Middle frontal gyrus (tissue), 1 donor: ENCODE results near the gene C21orf58.
A peak's percentile ranks its signal among the peaks of the same experiment; 100 is the strongest.
"Not testable (repeated sequence)": the region's sequence is repeated elsewhere in the genome, so short reads cannot be mapped to it uniquely, and the experiment has no call there.

Source experiments
- DNase-seq: peaks from one replicate; pipeline ENCODE4 v3.0.0-alpha.2; 2015; ENCODE audit warnings: low spot score; ENCODE audit errors: extremely low spot score

The C21orf58 gene

GRCh38 chr21:46325073-46325912 lies 1.6 kb upstream of the C21orf58 start:
- DNase-seq = no peak

GRCh38 chr21:46324390-46325072 lies 861 bp upstream of the C21orf58 start:
- peak; percentile 52 for DNase-seq

- DNase-seq = no peak
Measured at GRCh38 chr21:46323227-46323709, 402 bp downstream of the C21orf58 start.

- no peak for DNase-seq
Measured at GRCh38 chr21:46322351-46323226, 1.1 kb downstream of the C21orf58 start.

GRCh38 chr21:46320331-46320801 lies 3.3 kb downstream of the C21orf58 start:
- no peak for DNase-seq

- DNase-seq = no peak
Measured at GRCh38 chr21:46319186-46319585, 4.5 kb downstream of the C21orf58 start.

- DNase-seq = no peak
Measured at GRCh38 chr21:46318464-46318845, 5.2 kb downstream of the C21orf58 start.

- no peak for DNase-seq
Measured at GRCh38 chr21:46317710-46318463, 5.8 kb downstream of the C21orf58 start.

- DNase-seq = no peak
Measured at GRCh38 chr21:46316708-46317324, 6.9 kb downstream of the C21orf58 start.

- no peak for DNase-seq
Measured at GRCh38 chr21:46314441-46315020, 9.1 kb downstream of the C21orf58 start.

GRCh38 chr21:46312949-46313348 lies 10.7 kb downstream of the C21orf58 start:
- DNase-seq = no peak

GRCh38 chr21:46311568-46311967 lies 12.1 kb downstream of the C21orf58 start:
- DNase-seq = no peak

GRCh38 chr21:46310260-46310659 lies 13.4 kb downstream of the C21orf58 start:
- DNase-seq = not testable (repeated sequence)

GRCh38 chr21:46308431-46308830 lies 15.2 kb downstream of the C21orf58 start:
- no peak for DNase-seq

GRCh38 chr21:46307625-46308024 lies 16.0 kb downstream of the C21orf58 start:
- DNase-seq = no peak

- DNase-seq = no peak
Measured at GRCh38 chr21:46304955-46305354, 18.7 kb downstream of the C21orf58 start.

- no peak for DNase-seq
Measured at GRCh38 chr21:46304437-46304836, 19.2 kb downstream of the C21orf58 start.

- DNase-seq = no peak
Measured at GRCh38 chr21:46301759-46302158, 21.9 kb downstream of the C21orf58 start.

- no peak for DNase-seq
Measured at GRCh38 chr21:46299167-46299566, 24.5 kb downstream of the C21orf58 start.
